ENCODE results near the gene SLC6A17. TPM values are rescaled to one million over a fixed set of nuclear protein-coding genes. Genes with fewer than 3 reads are reported as not detected.

Gene SLC6A17
- total RNA-seq, 1 donor from 2014 or later, result 0.58 TPM

DNA sequence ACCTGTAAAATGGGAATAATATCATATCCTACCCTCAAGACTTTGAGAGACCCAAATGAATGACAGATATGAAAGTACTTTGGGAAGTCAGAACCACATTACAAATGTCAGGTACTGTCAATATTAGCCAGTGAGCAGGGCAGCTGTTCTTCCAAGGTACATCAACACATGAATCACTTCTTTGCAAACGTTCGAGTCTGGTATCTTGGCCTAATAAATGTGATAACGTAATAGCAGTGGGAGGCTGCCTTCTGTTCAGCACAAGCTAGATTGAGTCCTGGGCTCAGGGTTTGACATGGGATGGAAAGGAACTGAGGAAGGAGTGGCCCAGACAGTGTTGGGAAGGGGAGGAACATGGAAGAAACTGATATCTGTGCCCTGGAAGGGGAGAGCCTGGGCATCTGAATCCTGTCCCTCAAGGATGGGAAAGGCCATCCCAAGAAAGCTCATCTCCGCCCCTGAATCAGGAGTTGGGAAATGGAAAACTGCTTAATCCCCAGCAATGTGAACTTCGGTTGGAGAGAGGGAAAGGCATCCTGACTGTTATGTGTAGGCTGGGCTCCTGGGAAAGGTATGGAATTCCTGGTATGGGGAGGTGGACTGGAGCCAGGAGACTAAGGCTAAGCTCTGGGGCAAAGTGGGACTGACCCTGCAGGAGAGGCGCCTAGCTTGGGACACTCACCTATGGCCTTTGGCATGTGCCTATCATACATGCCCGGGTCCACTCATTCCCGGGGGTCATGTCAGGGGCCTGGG is 74.1 kb downstream of the SLC6A17 start:
- no peak overlapping the region for H3K4me3 Mint-ChIP-seq
- DNase-seq (ENCODE audit: extremely low spot score, unreplicated experiment), result no peak
- no peaks in the 10 kb centered on the region for H3K9me3 Mint-ChIP-seq
- no peaks in the 10 kb centered on the region for H3K36me3 Mint-ChIP-seq
- H3K27ac Mint-ChIP-seq, result no peak overlapping the region
- peaks cover 7% of the 10 kb centered on the region for H3K27me3 Mint-ChIP-seq
- TF ChIP-seq, protein P1, sequence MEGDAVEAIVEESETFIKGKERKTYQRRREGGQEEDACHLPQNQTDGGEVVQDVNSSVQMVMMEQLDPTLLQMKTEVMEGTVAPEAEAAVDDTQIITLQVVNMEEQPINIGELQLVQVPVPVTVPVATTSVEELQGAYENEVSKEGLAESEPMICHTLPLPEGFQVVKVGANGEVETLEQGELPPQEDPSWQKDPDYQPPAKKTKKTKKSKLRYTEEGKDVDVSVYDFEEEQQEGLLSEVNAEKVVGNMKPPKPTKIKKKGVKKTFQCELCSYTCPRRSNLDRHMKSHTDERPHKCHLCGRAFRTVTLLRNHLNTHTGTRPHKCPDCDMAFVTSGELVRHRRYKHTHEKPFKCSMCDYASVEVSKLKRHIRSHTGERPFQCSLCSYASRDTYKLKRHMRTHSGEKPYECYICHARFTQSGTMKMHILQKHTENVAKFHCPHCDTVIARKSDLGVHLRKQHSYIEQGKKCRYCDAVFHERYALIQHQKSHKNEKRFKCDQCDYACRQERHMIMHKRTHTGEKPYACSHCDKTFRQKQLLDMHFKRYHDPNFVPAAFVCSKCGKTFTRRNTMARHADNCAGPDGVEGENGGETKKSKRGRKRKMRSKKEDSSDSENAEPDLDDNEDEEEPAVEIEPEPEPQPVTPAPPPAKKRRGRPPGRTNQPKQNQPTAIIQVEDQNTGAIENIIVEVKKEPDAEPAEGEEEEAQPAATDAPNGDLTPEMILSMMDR (conservative IDR thresholded peaks at IDR 0.05), result no peak
- H3K4me1 Mint-ChIP-seq (ENCODE audit: unreplicated experiment), result peaks cover 2% of the 10 kb centered on the region

DNA sequence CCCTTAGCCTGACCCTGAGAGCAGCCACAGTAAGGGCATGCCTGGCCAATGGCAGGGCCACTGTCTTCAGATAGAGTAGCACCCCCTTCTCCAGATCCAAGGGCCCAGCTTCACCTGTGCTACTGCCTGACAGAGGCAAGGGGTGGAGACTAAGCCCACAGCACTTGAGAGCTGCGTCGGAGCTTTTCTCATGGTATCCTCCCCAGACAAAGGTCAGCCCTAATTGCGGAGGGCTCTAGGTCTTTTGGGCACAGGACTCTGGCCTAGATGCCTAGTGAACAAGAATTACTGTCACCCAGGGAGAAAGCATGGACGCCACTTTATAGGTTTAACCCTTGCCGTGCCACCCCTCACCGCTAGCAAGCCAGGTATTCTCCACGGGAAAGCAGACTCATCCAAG is 74.9 kb downstream of the SLC6A17 start:
- Mint-ChIP-seq H3K27ac (no peak overlapping the region), H3K4me1 (ENCODE audit: unreplicated experiment) (peaks cover 8% of the 10 kb centered on the region), H3K9me3 (no peaks in the 10 kb centered on the region), H3K4me3 (no peak overlapping the region), H3K36me3 (no peaks in the 10 kb centered on the region), H3K27me3 (peaks cover 9% of the 10 kb centered on the region)
- TF ChIP-seq, protein P1 (conservative IDR thresholded peaks at IDR 0.05), result no peak
- DNase-seq (ENCODE audit: extremely low spot score, unreplicated experiment), result no peak

DNA sequence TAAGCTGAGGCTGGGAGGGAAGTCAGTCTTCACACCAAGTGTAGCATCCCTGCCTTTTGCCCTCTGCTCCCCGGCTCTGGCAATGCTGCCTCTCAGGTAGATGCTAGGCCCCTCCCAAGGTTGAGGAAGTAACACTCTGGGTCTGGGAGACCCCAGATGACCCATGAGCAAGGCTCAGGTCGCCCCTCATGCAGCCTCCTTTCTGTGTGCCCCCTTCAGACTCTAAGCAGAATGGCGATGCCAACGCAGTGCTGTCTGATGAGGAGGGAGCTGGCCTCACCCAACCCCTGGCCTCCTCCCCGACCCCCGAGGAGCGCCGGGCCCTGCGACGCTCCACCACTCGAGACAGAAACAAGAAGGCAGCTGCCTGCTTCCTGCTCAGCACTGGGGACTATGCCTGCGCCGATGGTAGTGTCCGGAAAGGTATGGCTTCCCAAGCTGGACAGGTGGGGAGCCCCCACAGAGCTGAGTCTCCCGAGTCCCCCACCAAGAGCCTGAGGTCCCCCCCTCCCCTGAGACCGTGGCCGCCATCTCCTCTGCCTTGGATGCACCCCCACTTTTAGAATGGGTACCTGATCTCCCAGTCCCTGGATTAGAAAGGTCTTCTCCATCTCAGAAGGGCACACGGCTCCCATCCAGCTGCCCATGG is 75.6 kb downstream of the SLC6A17 start:
- H3K36me3 Mint-ChIP-seq, result no peaks in the 10 kb centered on the region
- no peak overlapping the region for H3K4me3 Mint-ChIP-seq
- no peak overlapping the region for H3K27ac Mint-ChIP-seq
- TF ChIP-seq, protein P1 (conservative IDR thresholded peaks at IDR 0.05), result no peak
- peaks cover 9% of the 10 kb centered on the region for H3K27me3 Mint-ChIP-seq
- peaks cover 8% of the 10 kb centered on the region for H3K4me1 Mint-ChIP-seq (ENCODE audit: unreplicated experiment)
- no peak for DNase-seq (ENCODE audit: extremely low spot score, unreplicated experiment)
- H3K9me3 Mint-ChIP-seq, result no peaks in the 10 kb centered on the region

DNA sequence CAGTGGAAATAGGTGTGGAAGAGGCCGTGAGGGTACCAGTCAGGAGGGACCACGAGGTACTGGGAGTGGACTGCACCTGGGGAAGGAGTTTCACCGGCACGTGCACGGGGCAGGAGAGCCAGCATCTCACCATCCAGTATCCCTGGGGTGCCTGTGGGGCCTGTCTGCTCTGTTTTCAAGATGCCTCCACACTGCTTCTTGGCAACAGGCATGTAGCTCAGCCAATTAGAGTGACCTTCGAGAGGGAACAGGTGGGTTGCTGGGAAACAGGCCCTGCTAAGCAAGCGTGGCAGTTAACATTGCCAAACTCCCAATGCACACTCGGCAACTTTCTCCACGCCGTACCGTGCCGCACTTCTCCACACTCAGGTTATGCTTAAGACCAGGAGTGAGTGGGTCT is 77.5 kb downstream of the SLC6A17 start:
- H3K4me3 Mint-ChIP-seq, result no peak overlapping the region
- H3K27ac Mint-ChIP-seq, result no peak overlapping the region
- H3K9me3 Mint-ChIP-seq, result no peaks in the 10 kb centered on the region
- no peaks in the 10 kb centered on the region for H3K36me3 Mint-ChIP-seq
- peaks cover 8% of the 10 kb centered on the region for H3K4me1 Mint-ChIP-seq (ENCODE audit: unreplicated experiment)
- H3K27me3 Mint-ChIP-seq, result peaks cover 6% of the 10 kb centered on the region
- DNase-seq (ENCODE audit: extremely low spot score, unreplicated experiment), result no peak
- TF ChIP-seq, protein P1 (conservative IDR thresholded peaks at IDR 0.05), result no peak

DNA sequence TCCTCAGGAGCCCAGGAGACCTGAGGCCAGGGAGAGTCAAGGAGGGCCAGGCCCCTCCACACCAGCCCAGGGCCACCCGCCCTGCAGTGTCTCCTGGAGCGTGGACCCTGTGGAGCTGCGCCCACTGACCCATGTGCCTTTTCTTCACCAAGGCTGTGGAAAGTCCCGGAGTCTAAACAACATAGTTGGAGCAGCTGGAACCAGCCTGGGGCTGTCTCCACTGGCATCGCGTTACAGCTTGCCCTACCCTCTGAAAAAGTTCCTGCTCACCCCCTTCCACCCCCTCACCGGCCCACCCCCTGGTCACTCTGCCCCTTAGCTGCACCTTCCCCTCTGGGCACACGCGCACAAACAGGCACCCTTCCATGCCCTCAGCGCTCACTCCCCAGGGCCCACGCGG is 78.1 kb downstream of the SLC6A17 start:
- no peaks in the 10 kb centered on the region for H3K9me3 Mint-ChIP-seq
- H3K4me3 Mint-ChIP-seq, result no peak overlapping the region
- no peak overlapping the region for H3K27ac Mint-ChIP-seq

More for the DNA sequence above, 78.1 kb downstream of the SLC6A17 start:
- no peaks in the 10 kb centered on the region for H3K36me3 Mint-ChIP-seq
- H3K27me3 Mint-ChIP-seq, result peaks cover 6% of the 10 kb centered on the region
- no peak for DNase-seq (ENCODE audit: extremely low spot score, unreplicated experiment)
- H3K4me1 Mint-ChIP-seq (ENCODE audit: unreplicated experiment), result peaks cover 8% of the 10 kb centered on the region
- TF ChIP-seq, protein P1 (conservative IDR thresholded peaks at IDR 0.05), result no peak
